HG02798 (cell line): ENCODE results near the gene ZNF292.
"Not testable (repeated sequence)": the region's sequence is repeated elsewhere in the genome, so short reads cannot be mapped to it uniquely, and the experiment has no call there.

Experiments
- ATAC-seq: cut with Tn5 transposase; IDR thresholded peaks from one replicate; pipeline ENCODE4 v1.9.1; 2021; ENCODE audit warnings: mild to moderate bottlenecking; ENCODE audit not compliant: unreplicated experiment, poor library complexity

Gene ZNF292

GRCh38 chr6:87209812-87210211 is 54.4 kb downstream of the ZNF292 start:
- ATAC-seq: no peak

- peak; percentile 96 for ATAC-seq
Measured at GRCh38 chr6:87210979-87211378, 55.6 kb downstream of the ZNF292 start.

GRCh38 chr6:87212596-87212995 is 57.2 kb downstream of the ZNF292 start:
- ATAC-seq: no peak

GRCh38 chr6:87213364-87213763 is 58.0 kb downstream of the ZNF292 start:
- ATAC-seq: no peak

GRCh38 chr6:87214831-87215230 is 59.5 kb downstream of the ZNF292 start:
- no peak for ATAC-seq

- no peak for ATAC-seq
Measured at GRCh38 chr6:87220997-87221396, 65.6 kb downstream of the ZNF292 start.

GRCh38 chr6:87222676-87223075 is 67.3 kb downstream of the ZNF292 start:
- ATAC-seq: no peak

GRCh38 chr6:87224971-87225370 is 69.6 kb downstream of the ZNF292 start:
- ATAC-seq: no peak

- no peak for ATAC-seq
Measured at GRCh38 chr6:87225511-87225910, 70.1 kb downstream of the ZNF292 start.

- ATAC-seq: no peak
Measured at GRCh38 chr6:87225937-87226336, 70.6 kb downstream of the ZNF292 start.

GRCh38 chr6:87230801-87231200 is 75.4 kb downstream of the ZNF292 start:
- no peak for ATAC-seq

- ATAC-seq: no peak
Measured at GRCh38 chr6:87237804-87238203, 82.4 kb downstream of the ZNF292 start.

GRCh38 chr6:87239098-87239635 is 83.8 kb downstream of the ZNF292 start:
- not testable (repeated sequence) for ATAC-seq

GRCh38 chr6:87241304-87241703 is 85.9 kb downstream of the ZNF292 start:
- ATAC-seq: no peak

- ATAC-seq: no peak
Measured at GRCh38 chr6:87242311-87242710, 86.9 kb downstream of the ZNF292 start.

GRCh38 chr6:87243812-87244211 is 88.4 kb downstream of the ZNF292 start:
- ATAC-seq: no peak

- ATAC-seq: no peak
Measured at GRCh38 chr6:87244380-87244779, 89.0 kb downstream of the ZNF292 start.

GRCh38 chr6:87250019-87250418 is 94.7 kb downstream of the ZNF292 start:
- no peak for ATAC-seq

GRCh38 chr6:87251225-87251624 is 95.9 kb downstream of the ZNF292 start:
- ATAC-seq: no peak

GRCh38 chr6:87251725-87252124 is 96.4 kb downstream of the ZNF292 start:
- ATAC-seq: no peak

GRCh38 chr6:87257046-87257445 is 101.7 kb downstream of the ZNF292 start:
- no peak for ATAC-seq

- no peak for ATAC-seq
Measured at GRCh38 chr6:87257565-87257964, 102.2 kb downstream of the ZNF292 start.

GRCh38 chr6:87257975-87258374 is 102.6 kb downstream of the ZNF292 start:
- no peak for ATAC-seq
